Vagina (tissue), 2 donors: ENCODE results near the gene NFILZ.

Source experiments
- CTCF ChIP-seq, 3 experiments: fragments of 450-650 bp in 2 of 3; fragments of 200-600 bp in 1 of 3; sonication (generic) in 1 of 3; IDR thresholded peaks; one replicate each; pipeline ENCODE4 v1.5.1; 2017 to 2019; ENCODE audit warnings: antibody characterized with exemption in 3 of 3, mild to moderate bottlenecking in 2 of 3, moderate library complexity in 2 of 3
- POLR2A ChIP-seq, 2 donors: fragments of 450-650 bp; IDR thresholded peaks; one replicate each; pipeline ENCODE4 v1.6.1; 2017; ENCODE audit warnings: antibody characterized with exemption in 2 of 2, mild to moderate bottlenecking in 2 of 2, moderate library complexity in 2 of 2

- TF ChIP-seq CTCF (IDR thresholded peaks at IDR 0.05): no peak
- no peak for TF ChIP-seq POLR2A (IDR thresholded peaks at IDR 0.05)
Observed at GRCh38 chr19:8601796-8602195, 28.6 kb upstream of the NFILZ start.
